ENCODE results near the gene ATP4B.

ATP4B gene

DNA sequence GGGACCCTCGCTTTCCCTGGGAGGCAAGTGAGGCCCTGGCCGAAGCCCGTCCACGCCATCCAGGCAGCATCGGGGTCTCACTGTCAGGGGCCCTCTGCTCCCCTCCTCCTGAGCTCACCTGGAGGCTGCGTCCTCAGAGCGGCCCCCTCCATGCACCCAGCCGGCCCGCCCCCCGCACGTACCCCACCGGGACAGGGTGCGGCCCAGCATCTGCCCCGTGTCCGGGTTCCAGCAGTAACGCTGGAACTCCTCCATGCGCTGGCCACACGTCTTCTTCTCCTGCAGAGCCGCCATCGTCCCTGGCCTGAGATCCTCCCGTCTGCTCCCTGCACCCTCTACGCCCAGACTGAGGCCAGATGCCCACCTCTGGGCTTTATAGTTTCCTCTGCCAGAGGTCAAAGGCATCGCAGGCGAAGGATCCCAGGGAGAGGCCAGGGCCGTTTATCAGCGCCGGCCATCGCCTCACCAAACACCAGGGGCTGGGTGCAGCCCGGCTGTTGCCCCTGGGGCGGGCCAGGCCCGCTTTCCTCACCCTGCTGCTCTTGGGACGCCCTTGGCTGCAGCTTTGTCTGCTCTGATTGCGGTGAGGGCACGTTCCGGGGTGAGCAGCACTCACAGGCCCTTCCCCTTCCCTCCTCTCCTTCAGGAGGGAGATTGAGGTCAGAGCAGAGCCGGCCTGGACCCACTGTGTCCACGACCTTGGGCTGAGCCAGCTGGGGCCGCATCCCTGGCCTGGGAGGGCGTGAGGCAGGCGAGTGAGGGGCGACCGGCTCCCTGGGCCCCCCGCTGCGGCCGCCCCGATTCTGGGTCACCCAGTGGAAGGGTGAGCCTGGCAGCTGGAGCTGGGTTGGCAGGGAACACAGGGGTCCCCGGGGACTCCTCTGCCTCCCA is at the start of gene ATP4B:
TSS of gene ATP4B (minus strand) at position 348 of the 891 bp plus-strand sequence. CDS start at position 294, 54 bp downstream.
- no peak for DNase-seq

DNA sequence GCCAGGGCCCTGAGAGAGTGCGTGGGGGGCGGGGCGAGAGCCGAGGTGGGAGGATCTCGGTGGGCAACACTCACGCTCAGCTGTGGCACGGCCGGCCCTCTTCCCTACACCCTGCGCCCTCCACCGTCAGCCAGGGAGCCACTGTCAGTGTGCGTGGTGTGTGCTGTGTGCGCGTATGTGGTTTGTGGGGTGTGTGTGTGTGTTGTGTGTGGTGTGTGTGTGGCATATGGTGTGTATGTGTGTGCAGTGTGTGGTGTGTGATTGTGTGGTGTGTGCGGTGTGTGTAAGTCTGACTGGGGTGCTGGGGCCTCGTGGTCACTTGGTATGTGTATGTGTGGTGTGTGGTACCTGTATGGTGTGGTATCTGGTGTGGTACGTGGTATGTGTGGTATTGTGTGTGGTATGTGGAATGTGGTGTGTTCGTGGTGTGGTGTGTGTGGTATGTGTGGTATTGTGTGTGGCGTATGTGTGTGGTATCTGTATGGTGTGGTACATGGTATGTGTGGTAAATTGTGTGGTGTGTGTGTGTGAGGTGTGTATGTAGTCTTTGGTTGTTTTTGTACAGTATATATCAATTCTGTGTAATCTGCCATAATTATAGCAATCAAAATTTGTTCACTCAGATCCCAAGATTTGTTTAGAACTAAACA is 14.1 kb upstream of the ATP4B start:
- DNase-seq, result no peak

GRCh38 chr13:113671066-113672001 is 13.3 kb upstream of the ATP4B start:
- DNase-seq, result no peak

- DNase-seq, result no peak
These were observed 12.5 kb upstream of the ATP4B start for GRCh38 chr13:113670541-113670940.

DNA sequence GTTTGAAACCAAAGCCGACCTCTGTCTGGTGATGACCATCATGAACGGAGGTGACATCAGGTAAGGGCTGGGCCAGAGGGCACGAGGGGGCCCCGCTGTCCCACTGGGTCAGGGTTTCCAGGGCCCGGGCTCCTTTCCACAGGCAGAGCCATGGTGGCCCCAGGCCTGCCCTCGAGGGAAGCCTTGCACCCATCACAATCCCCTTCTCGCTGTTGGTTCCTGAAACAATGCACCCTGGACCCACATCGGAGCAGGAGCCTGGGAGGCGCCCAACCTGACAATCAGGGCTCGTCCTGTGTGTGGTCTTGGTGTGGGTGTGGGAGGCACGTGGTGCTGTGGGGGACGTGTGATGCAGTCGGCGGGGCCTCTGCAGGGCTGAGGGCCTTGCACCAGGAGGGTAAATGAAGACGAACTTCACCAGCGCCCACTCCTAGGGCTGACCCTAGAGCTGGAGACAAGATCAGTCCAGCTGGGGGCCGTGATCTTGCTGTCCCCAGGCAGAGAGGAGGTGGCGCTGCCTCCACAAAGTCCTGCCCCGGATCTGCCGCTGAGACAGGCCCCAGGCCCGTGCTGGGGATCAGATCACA is 11.8 kb upstream of the ATP4B start:
- no peak for DNase-seq

GRCh38 chr13:113669231-113669754 is 11.3 kb upstream of the ATP4B start:
- no peak for DNase-seq

DNA sequence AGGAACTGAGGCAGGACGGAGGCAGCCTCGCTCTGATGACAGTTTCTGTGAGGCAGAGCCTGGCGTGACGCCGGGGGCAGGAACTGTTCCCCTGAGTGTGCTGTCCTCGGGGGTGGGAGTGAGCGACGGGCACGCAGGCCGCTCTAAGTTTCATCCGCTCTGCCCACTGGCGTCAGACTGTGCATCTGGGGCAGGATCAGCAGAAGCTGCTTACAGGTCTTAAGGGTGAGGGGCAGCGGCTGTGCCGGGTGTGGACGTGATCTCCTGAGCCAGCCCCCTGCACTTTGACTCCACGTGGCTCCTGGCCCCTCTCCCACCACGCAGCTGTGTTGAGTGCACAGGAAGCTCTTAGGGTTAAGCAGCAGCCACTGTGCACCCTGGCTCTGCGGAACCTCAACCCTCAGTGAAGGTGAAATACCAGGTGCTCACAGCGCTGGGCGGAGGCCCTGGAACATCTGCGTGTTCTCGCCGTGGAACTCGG is 10.5 kb upstream of the ATP4B start:
- DNase-seq, result no peak

DNA sequence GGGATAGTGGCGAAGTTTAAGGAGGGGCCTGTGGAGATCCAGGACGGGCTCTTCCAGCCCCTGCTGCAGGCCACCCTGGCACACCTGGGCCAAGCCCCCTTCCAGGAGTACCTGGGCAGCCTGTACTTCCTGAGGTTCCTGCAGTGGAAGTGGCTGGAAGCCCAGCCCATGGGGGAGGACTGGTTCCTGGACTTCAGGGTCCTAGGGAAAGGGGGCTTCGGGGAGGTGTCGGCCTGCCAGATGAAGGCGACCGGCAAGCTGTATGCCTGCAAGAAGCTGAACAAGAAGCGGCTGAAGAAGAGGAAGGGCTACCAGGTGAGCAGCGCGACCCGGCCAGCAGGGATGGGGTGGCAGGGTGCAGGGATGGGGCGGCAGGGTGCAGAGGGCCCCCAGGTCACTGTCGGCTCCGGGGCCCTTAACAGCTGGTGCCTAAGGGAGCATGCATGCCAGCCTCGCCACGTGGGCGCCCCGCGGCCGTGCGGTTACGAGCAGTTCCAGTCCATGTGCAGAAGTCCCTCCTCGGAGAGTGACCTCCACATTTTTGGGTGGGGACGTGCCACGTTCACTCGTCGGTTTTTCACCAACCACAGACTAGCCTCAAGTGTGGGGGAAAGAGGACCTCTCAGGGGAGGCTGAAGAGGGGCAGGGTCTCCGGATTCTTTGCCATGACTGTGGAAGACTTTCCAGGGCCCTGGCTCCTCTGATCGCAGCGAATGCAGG is 9.9 kb upstream of the ATP4B start:
- DNase-seq, result no peak

- DNase-seq, result no peak
These were observed 9.1 kb upstream of the ATP4B start, which contains the start of gene GRK1 for GRCh38 chr13:113666951-113667701. Gene GRK1 (plus strand): TSS chr13:113667219. CDS start chr13:113667387, 168 bp downstream.

DNA sequence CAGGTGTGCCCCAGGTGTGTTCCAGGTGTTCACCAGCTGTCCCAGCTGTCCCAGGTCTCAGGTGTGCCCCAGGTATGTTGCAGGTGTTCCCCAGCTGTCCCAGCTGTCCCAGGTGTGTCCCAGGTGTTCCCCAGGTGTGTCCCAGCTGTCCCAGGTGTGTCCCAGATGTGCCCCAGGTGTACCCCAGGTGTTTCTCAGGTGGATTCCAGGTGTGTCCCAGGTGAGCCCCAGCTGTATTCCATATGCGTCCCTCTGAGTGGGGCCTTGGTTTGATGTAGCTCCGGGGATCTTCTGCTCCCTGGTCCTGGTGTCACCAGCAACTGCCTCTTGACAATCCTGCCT is 8.3 kb upstream of the ATP4B start:
- DNase-seq, result no peak

DNA sequence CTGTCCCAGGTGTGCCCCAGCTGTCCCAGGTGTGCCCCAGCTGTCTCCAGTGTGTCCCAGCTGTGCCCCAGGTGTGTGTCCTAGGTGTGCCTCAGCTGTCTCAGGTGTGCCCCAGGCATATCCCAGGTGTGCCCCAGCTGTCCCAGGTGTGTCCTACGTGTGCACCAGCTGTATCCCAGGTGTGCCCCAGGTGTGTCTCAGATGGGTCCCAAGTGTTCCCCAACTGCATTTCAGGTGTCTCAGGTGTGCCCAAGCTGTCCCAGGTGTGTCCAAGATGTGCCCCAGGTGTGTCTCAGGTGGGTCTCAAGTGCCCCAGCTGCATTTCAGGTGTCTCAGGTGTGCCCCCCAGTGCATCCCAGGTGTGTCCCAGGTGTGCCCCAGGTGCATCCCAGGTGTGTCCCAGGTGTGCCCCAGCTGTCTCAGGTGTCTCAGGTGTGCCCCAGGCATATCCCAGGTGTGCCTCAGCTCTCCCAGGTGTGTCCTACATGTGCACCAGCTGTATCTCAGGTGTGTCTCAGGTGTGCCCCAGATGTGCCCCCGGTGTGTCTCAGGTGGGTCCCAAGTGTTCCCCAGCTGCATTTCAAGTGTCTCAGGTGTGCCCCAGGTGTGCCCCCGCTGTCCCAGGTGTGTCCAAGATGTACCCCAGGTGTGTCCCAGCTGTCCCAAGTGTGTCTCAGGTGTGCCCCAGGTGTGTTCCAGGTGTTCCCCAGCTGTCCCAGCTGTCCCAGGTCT is 7.8 kb upstream of the ATP4B start:
- DNase-seq, result no peak

GRCh38 chr13:113664751-113665596 is 7.0 kb upstream of the ATP4B start:
- no peak for DNase-seq

- DNase-seq, result no peak
These were observed 5.9 kb upstream of the ATP4B start for GRCh38 chr13:113663934-113664333.

GRCh38 chr13:113661509-113661908 is 3.5 kb upstream of the ATP4B start:
- no peak for DNase-seq

- no peak for DNase-seq
These were observed 2.1 kb upstream of the ATP4B start for GRCh38 chr13:113660066-113660465.

DNA sequence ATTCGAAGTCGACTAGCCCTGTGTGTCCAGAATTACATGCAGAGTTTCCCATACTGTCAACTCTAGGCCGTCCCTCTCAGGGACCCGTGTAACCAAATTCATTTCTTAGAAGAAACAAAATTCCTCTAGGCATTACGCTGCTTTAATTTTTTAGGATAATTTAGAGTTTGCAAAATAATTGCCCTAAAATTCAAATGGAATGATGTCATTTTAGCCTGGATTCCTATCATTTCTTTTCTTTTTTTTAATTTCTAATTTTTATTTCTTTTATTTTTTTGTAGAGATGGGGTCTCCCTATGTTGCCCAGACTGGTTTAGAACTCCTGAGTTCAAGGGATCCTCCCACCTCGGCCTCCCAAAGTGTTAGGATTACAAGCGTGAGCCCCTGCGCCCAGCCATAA is 1.3 kb upstream of the ATP4B start:
- no peak for DNase-seq

DNA sequence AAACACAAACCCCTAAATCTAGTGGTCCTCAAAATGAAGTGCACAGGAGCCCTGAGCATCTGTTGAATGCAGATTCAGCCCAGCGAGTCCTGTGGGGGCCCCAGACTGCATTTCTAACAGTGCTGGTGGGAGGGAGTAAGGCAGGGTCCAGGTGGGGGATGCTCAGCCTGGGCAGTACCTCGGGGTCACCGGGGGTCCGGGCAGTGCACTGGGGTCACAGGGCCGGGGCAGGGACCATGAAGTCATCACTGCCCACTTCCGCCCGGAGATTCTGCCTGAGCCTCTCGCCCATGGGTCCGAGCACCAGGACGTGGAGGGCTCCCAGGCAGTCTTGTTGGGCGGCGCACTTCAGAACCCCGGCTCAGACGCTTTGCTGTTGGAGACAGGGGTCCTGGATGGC is 838 bp upstream of the ATP4B start:
- DNase-seq, result no peak

DNA sequence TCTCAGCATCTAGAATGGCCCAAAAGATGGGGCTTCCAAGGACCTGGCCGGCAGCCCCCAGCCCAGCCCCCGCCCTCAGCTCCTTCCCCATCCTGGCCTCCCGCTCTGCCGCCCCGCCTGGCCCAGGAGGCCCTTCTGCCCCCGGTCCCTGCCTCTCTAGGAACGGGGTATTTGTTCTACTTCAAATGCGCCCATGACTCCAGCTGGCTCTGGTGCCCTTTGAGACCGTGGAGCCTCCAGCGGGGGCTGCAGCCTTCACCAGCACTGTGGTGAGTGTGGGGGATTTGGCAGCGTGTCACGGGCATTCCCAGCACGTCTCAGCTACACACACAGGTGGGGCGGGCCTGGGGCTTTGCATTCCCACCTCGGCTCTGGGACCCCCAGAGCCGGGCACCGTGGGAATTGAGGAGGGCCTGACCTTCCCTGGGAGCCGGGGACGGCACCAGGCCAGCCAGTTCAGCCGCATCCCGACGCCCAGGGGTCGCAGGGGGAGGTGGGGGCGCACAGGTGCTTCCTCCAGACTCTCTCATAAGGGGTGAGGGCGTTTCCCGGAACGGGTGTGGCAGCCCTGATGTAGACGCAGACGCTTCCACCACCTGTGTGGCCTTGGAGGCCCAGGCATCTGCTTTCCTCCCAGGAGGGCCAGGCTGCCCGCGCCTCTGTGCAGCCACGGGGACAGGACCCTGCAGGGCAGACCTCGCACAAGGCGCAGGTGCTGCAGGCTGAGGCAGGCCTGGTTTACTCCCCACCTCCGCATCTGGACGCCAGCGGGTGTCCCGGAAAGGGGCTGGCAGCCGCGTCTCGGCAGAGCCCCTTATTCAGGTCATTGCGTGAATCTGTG is 947 bp downstream of the ATP4B start:
- DNase-seq, result no peak

Data from midbrain (tissue), 1 donor.